ENCODE measurements around the gene LIPE.

The LIPE gene

GRCh38 chr19:42378225-42379215 is 48.7 kb downstream of the LIPE start:
- DNase-seq, result no peak

- DNase-seq, result no peak
Measured at GRCh38 chr19:42376177-42376555, 51.0 kb downstream of the LIPE start.

- DNase-seq, result no peak
Measured at GRCh38 chr19:42375415-42376176, 51.6 kb downstream of the LIPE start.

GRCh38 chr19:42374826-42375376 is 52.3 kb downstream of the LIPE start:
- DNase-seq, result no peak

GRCh38 chr19:42370626-42371175 is 56.5 kb downstream of the LIPE start:
- no peak for DNase-seq

- DNase-seq, result no peak
Measured at GRCh38 chr19:42370068-42370520, 57.1 kb downstream of the LIPE start.

- no peak for DNase-seq
Measured at GRCh38 chr19:42369433-42370067, 57.6 kb downstream of the LIPE start.

GRCh38 chr19:42368765-42369164 is 58.4 kb downstream of the LIPE start:
- no peak for DNase-seq

GRCh38 chr19:42368360-42368759 is 58.8 kb downstream of the LIPE start:
- DNase-seq, result no peak

- DNase-seq, result no peak
Measured at GRCh38 chr19:42367929-42368328, 59.3 kb downstream of the LIPE start.

GRCh38 chr19:42366673-42367072 is 60.5 kb downstream of the LIPE start:
- DNase-seq, result no peak

- DNase-seq, result no peak
Measured at GRCh38 chr19:42363614-42364346, 63.4 kb downstream of the LIPE start.

GRCh38 chr19:42362891-42363440 is 64.2 kb downstream of the LIPE start:
- DNase-seq, result no peak

- DNase-seq, result no peak
Measured at GRCh38 chr19:42362342-42362741, 64.8 kb downstream of the LIPE start.

- no peak for DNase-seq
Measured at GRCh38 chr19:42361545-42361910, 65.7 kb downstream of the LIPE start.

- no peak for DNase-seq
Measured at GRCh38 chr19:42360787-42361544, 66.2 kb downstream of the LIPE start.

- no peak for DNase-seq
Measured at GRCh38 chr19:42357290-42357689, 69.9 kb downstream of the LIPE start.

GRCh38 chr19:42356686-42357085 is 70.5 kb downstream of the LIPE start:
- no peak for DNase-seq

GRCh38 chr19:42355896-42356295 is 71.3 kb downstream of the LIPE start:
- no peak for DNase-seq

GRCh38 chr19:42353341-42354015 is 73.7 kb downstream of the LIPE start:
- no peak for DNase-seq

All from right hindlimb (tissue), 1 donor.